Activated CD8-positive, alpha-beta memory T cell treated with anti-CD3 and anti-CD28 coated beads, Interleukin-2, amount 50 U/mL, for 24 hours (primary cell): ENCODE results near the gene CLCN3.
"Not testable (repeated sequence)": the region's sequence is repeated elsewhere in the genome, so short reads cannot be mapped to it uniquely, and the experiment has no call there.

Source experiments
- DNase-seq: peaks from one replicate; pipeline ENCODE4 v3.0.0-alpha.2; 2020; ENCODE audit errors: extremely low read depth

Gene CLCN3

GRCh38 chr4:169698331-169698730 lies 78.0 kb downstream of the CLCN3 start:
- no peak for DNase-seq

DNA sequence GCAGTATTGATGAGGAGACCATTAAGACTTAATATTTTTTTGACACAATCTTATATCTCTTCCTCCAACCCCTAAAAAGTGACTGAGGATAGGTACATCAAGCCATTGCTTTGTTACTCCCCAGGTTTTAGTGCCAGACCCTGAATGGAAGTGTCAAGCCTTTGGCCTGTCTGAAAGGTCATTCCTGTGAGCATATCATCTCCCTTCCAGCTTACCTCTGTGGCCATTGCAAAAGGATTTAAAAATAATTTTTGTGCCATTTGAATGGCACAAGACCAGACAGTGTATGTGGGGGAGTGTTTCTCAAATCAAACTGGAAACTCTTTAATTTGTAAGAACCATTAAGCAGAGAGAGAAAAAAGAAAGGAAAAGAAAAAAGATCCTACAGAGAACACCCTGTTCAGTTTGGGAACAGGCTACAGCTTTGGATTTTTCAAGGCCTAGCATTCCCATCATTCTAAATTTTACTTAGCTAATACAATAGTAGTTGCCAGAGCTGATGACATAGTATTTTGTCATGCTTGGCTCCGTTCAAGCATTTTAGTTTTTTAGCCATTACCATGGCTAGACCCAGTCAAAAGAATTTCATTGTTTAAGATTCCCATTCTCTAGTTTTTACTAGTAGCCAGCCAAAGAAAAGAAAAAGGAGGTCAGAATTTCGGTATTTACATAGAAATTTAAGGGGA lies 87.7 kb downstream of the CLCN3 start:
- DNase-seq = no peak

- no peak for DNase-seq
Measured at GRCh38 chr4:169715826-169716225, 95.4 kb downstream of the CLCN3 start.

GRCh38 chr4:169716677-169717076 lies 96.3 kb downstream of the CLCN3 start:
- no peak for DNase-seq

DNA sequence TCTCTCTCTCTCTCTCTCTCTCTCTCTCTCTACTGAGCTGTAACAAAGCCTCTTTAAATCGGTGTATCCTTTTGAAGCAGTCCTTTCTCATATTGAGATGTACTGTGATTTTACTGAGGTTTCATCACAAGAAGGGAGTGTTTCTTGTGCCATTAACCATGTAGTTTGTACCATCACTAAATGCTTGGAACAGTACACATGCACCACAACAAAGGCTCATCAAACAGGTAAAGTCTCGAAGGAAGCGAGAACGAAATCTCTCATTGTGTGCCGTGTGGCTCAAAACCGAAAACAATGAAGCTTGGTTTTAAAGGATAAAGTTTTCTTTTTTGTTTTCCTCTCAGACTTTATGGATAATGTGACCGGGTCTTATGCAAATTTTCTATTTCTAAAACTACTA lies 100.2 kb downstream of the CLCN3 start:
- no peak for DNase-seq

GRCh38 chr4:169723207-169723965 lies 103.0 kb downstream of the CLCN3 start:
- DNase-seq = no peak

- DNase-seq = no peak
Measured at GRCh38 chr4:169724260-169724659, 103.9 kb downstream of the CLCN3 start.

- no peak for DNase-seq
Measured at GRCh38 chr4:169727616-169728015, 107.2 kb downstream of the CLCN3 start.

GRCh38 chr4:169730564-169730963 lies 110.2 kb downstream of the CLCN3 start:
- DNase-seq = no peak

GRCh38 chr4:169738604-169739003 lies 118.2 kb downstream of the CLCN3 start:
- DNase-seq = not testable (repeated sequence)

GRCh38 chr4:169741569-169741968 lies 121.2 kb downstream of the CLCN3 start:
- DNase-seq = no peak

- no peak for DNase-seq
Measured at GRCh38 chr4:169744601-169745000, 124.2 kb downstream of the CLCN3 start.

DNA sequence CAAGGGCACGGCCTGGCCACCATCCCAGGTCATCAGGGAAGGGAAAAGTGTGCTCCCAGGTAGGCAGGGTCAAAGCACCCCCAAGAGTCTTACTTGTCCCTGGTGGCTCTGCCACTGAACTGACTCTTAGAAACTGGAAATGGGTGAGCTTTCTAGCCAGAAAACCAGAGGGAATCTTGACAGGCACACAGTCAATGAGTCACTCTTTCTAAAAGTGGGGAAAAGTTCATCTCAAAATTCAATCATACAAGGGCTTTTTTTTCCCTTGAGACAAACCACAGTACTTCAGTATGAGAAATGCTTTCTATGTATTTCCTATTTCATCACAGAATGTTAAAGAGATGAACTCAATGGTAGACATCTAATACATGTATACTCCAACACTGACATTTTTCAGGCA lies 124.9 kb downstream of the CLCN3 start:
- DNase-seq = no peak

- DNase-seq = no peak
Measured at GRCh38 chr4:169756971-169757574, 136.7 kb downstream of the CLCN3 start.

DNA sequence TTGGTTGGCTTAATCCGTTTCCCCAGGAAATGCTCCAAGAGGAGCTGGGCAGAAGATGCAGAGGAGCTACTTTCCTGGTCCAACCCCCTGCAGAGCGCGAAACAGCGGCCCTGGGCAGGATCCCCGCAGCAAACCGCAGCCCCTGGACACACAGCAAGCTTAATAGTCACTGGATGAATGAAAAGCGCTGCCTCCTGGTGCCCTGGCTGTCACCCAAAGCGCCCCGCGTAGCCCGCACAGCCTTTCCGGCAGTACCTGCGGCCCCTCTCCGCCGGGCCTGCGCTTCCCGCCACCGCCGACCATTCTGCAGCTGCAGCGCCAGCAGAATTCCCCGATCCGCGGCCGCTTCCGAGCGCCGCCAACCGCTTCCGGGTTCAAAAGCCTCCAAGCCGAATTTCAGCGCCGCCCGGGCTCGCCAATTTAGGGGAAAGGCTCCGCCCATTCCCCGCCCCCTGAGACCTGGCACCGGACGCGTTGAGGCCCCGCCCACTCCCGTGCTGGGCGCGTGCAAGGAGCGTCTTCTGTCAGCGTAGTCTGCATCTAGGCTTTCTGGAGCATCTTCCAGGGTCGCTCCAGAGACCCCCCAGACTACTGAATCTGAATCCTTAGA lies 137.3 kb downstream of the CLCN3 start, which contains the start of gene HPF1:
HPF1 (minus strand) TSS at position 370 of the 610 bp plus-strand sequence; CDS start at position 303, 67 bp downstream.
- DNase-seq = peak; percentile 85

DNA sequence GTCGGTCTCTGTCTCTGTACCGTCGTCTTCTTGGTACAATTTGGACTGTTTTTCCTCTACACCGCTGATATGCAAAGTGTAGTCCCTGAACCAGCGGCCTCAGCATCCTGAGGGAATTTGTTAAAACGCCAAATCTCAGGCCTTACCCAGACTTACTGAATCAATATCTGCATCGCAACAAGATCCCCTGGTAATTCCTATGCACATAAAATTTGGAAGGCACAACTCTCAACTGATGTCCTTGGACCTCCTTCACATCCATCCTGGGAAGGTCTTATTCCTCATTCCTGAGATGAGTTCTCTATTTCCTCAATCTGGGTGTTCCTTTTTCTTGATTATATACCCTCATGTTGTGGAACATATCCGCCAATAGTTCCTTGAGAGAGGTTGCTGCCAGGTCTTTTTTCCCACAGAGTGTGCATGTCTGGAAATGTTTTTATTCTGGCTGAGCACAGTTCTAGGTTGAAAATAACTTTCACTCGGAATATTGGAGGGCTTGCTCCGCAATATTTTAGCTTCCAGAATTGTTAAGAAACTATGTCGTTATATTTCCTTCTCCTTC lies 138.1 kb downstream of the CLCN3 start:
- DNase-seq = no peak

DNA sequence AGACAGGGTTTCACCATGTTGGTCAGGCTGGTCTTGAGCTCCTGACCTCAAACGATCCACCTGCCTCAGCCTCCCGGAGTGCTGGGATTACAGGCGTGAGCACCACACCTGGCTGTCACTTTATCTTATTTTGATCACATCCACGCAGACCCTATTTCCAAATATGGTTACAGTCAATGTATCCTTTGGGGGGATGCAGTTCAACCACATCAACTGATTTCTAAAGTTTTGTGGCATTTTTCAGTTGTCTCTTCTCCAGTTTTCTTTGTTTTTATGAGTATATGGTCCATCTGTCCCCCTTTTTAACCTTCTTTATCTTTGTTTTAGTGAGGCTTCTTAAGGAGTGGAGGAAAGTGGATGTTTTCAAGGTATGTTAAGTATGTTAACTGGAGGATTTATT lies 141.5 kb downstream of the CLCN3 start:
- DNase-seq = no peak

- DNase-seq = no peak
Measured at GRCh38 chr4:169765835-169766234, 145.5 kb downstream of the CLCN3 start.

DNA sequence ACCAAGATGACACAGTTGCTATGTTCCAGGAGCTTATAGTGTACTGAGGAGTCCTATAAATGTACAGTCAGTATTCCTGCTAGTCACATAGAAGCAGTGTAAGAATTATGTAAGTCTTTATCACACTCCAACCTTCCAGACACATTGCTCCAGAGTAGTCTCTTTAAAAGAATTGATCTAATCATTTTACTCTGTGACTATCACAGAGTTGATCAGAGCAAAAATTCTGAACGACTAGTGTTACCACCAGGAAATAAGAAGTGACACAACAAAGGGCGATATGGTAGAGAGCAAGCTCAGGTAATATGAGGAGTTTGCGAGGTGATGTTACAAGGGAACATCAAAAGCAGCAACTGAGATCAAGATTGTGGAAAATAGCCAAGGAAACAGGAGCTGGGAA lies 146.4 kb downstream of the CLCN3 start:
- DNase-seq = no peak

DNA sequence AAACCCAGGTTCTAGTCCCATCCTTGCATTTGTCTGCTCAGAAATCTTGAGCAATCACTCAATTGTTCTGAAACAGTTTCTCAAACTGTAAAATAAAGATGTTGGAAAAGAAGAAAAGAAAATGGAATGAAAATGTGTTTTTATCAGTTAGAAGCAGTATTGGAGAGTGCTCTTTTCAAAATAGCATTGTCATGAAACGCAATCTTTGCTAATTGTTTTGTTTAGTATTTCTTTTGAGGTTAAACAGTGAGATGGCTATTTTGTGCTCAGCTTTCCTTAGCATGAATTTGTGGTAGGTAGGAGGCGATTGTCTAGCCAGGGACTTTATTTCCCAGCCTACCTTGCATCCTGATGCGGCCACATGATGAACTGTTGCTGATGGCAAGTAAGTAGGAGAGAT lies 148.0 kb downstream of the CLCN3 start:
- DNase-seq = no peak

DNA sequence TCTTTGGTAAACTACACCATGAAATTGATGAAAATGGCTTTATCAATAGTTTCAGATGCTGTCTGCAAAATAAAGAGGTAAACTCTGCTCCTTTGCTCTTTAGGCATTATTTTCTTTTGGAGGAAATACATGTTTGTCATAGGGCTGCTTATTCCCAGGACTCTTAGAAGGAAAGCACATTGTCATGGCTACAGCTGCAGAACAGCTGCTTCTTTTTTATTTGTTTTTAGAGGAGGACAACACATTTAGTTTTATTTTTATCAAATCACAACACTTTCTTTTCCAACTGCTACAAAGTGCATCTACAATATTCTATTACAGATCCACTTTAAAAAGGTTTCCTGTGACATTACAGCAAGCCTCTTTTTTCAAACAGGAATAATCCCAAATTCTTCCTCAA lies 150.0 kb downstream of the CLCN3 start:
- DNase-seq = no peak

DNA sequence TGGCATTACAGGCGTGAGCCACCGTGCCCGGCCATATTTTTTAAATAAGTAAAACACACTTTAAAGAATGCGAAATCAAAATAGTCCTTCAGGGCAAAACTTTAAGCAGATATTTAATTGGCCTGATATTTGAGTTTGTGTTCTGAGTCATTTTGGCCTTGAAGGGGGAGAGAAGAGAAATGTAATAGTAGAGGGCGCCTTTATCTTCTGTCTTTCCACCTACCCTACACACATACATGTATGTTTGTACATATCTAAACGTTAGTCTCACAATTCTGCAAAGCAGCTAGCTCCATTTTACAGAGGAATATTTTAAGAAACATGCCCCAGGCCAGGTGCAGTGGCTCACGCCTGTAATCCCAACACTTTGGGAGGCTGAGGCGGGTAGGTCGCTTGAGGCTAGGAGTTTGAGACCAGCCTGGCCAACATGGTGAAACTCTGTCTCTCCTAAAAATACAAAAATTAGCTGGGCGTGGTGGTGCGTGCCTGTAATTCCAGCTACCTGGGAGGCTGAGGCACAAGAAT lies 151.2 kb downstream of the CLCN3 start:
- not testable (repeated sequence) for DNase-seq
